Pulmonary artery endothelial cell (primary cell): ENCODE measurements around the gene SLAIN1. TPM values are rescaled to one million over a fixed set of nuclear protein-coding genes. Genes with fewer than 3 reads are reported as not detected.

Source experiments
- DNase-seq: peaks from one replicate; pipeline ENCODE4 v3.0.0-alpha.2; 2011; ENCODE audit warnings: low read depth, low spot score
- total RNA-seq: library from RNA; depleted of rRNA; stranded (reverse); fragments of >200 nt; gene quantifications from 2 replicates; pipeline ENCODE4 v1.2.3, GENCODE V29; 2014

Gene SLAIN1
- total RNA-seq, 1 donor from 2014 or later, result 9.2 TPM

- peak; percentile 11 for DNase-seq
These were observed 54.3 kb downstream of the SLAIN1 start for GRCh38 chr13:77751513-77752456.

GRCh38 chr13:77752512-77753069 is 55.1 kb downstream of the SLAIN1 start:
- DNase-seq, result no peak

- DNase-seq, result no peak
These were observed 63.4 kb downstream of the SLAIN1 start for GRCh38 chr13:77760893-77761292.

- no peak for DNase-seq
These were observed 69.9 kb downstream of the SLAIN1 start for GRCh38 chr13:77767413-77767812.

- no peak for DNase-seq
These were observed 76.7 kb downstream of the SLAIN1 start for GRCh38 chr13:77774181-77774580.

GRCh38 chr13:77776704-77777103 is 79.2 kb downstream of the SLAIN1 start:
- no peak for DNase-seq

- DNase-seq, result peak; percentile 51
These were observed 82.2 kb downstream of the SLAIN1 start for GRCh38 chr13:77779552-77780272.

- DNase-seq, result no peak
These were observed 84.3 kb downstream of the SLAIN1 start for GRCh38 chr13:77781808-77782207.

- DNase-seq, result no peak
These were observed 87.0 kb downstream of the SLAIN1 start for GRCh38 chr13:77784515-77784914.

GRCh38 chr13:77786695-77787287 is 89.3 kb downstream of the SLAIN1 start:
- DNase-seq, result no peak

GRCh38 chr13:77789376-77789775 is 91.9 kb downstream of the SLAIN1 start:
- no peak for DNase-seq

- no peak for DNase-seq
These were observed 102.7 kb downstream of the SLAIN1 start for GRCh38 chr13:77800219-77800618.

GRCh38 chr13:77806518-77806917 is 109.0 kb downstream of the SLAIN1 start:
- no peak for DNase-seq

- no peak for DNase-seq
These were observed 110.1 kb downstream of the SLAIN1 start for GRCh38 chr13:77807431-77808135.

- DNase-seq, result peak; percentile 1
These were observed 112.9 kb downstream of the SLAIN1 start for GRCh38 chr13:77810430-77810829.

- DNase-seq, result no peak
These were observed 113.4 kb downstream of the SLAIN1 start for GRCh38 chr13:77810878-77811277.

GRCh38 chr13:77811381-77811780 is 113.9 kb downstream of the SLAIN1 start:
- no peak for DNase-seq

- no peak for DNase-seq
These were observed 114.5 kb downstream of the SLAIN1 start for GRCh38 chr13:77811981-77812380.
